GM13976 (cell line): ENCODE measurements around the gene COL4A6.

Experiments
- DNase-seq: peaks from one replicate; pipeline ENCODE4 v3.0.0; 2012; ENCODE audit warnings: low spot score
- CTCF ChIP-seq: IDR thresholded peaks from 2 replicates; pipeline ENCODE4 v1.5.1; 2012; ENCODE audit warnings: borderline replicate concordance, mild to moderate bottlenecking; ENCODE audit not compliant: insufficient read depth; ENCODE audit errors: extremely low read depth, missing control alignments, control extremely low read depth
- in situ Hi-C: fragments of 300-500 bp; cut with MboI; formaldehyde crosslinking; loops from one replicate; pipeline ENCODE4 v1.12.0; 2022; ENCODE audit warnings: low sequenced_read_pairs, mixed read lengths, inconsistent platforms; ENCODE audit not compliant: unreplicated experiment

COL4A6 gene

GRCh38 chrX:108359806-108360602, 78.2 kb downstream of the COL4A6 start:
- in situ Hi-C loops = no loop called here
- TF ChIP-seq CTCF = no peak
- no peak for DNase-seq

GRCh38 chrX:108353452-108353851, 84.8 kb downstream of the COL4A6 start:
- TF ChIP-seq CTCF = no peak
- DNase-seq = no peak
- in situ Hi-C loops = no loop called here

- DNase-seq = no peak
- in situ Hi-C loops = no loop called here
- no peak for TF ChIP-seq CTCF
These were observed 89.0 kb downstream of the COL4A6 start for GRCh38 chrX:108349210-108349609.

GRCh38 chrX:108348525-108348924, 89.7 kb downstream of the COL4A6 start:
- no peak for DNase-seq
- in situ Hi-C loops = no loop called here
- TF ChIP-seq CTCF = no peak

- no peak for DNase-seq
- in situ Hi-C loops = no loop called here
These were observed 90.4 kb downstream of the COL4A6 start for GRCh38 chrX:108347800-108348199.

GRCh38 chrX:108344216-108344615, 94.0 kb downstream of the COL4A6 start:
- DNase-seq = no peak
- in situ Hi-C loops = no loop called here
- TF ChIP-seq CTCF = no peak

More at GRCh38 chrX:108347800-108348199, 90.4 kb downstream of the COL4A6 start:
- no peak for TF ChIP-seq CTCF

GRCh38 chrX:108341947-108342346, 96.3 kb downstream of the COL4A6 start:
- in situ Hi-C loops = no loop called here
- DNase-seq = no peak
- no peak for TF ChIP-seq CTCF
